GM21515 (cell line): ENCODE data around the gene OR11A1.

Experiments used
- ATAC-seq: cut with Tn5 transposase; IDR thresholded peaks from one replicate; pipeline ENCODE4 v1.9.1; 2021; ENCODE audit not compliant: unreplicated experiment

Gene OR11A1

DNA sequence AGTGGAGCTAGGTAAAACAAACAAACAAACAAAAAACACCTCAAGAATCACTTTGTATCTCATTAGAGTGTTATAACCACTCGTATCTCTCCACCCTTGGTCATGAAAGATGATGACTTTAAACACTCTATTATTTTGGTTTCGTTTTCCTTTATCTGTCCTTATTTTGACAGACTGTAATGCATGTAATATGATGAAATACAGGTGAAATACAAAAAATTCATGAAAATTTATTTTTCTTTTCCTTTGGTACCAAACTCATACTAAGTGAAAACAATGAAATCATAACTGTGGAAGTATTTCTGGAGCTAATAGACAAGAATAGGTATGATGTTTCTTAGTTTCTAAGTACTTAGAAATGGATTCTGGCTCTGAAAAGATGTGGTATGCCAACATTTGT is 57.3 kb downstream of the OR11A1 start:
- ATAC-seq = no peak

DNA sequence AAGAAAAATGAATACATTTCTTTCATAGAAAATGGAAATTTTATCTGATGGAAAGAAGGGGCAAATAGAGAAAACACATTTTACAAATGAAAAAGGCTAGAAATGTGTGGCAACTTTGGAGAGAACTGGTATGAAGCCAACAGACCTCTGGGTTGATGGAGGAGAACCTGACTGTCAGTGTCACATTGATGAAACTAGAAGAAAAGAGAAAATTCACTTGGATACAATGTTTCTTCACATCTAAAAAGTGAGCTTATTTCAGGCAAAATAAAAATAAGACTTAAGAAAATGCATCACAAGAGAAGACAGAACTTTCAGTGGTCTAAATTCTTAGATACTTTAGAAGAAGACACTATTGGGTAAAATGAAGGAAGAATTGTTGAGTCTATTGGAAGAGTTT is 61.5 kb downstream of the OR11A1 start, which contains the start of gene OR12D2:
Gene OR12D2, plus strand, starts transcription at position 301 of the 400 bp plus-strand sequence. CDS start 1,069 bp downstream, outside the sequence.
- no peak for ATAC-seq

DNA sequence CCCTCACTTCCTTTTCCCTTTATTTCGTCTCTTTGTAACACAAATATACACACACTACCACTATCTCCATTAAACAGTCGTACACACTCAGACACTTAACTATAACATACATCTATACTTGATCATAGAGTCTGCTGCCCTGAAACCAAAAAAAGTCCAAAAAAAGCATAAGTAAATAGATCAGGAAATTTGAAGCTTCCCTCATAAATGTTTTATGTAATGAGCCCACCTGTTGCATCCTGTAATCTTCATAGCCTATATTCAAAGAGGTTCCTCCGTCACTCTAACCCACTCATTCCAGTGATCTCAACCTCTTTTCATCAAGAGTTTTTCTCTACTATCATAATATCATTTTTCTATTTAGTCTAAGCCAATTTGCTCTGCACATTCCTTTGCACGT is 68.3 kb downstream of the OR11A1 start:
- no peak for ATAC-seq

DNA sequence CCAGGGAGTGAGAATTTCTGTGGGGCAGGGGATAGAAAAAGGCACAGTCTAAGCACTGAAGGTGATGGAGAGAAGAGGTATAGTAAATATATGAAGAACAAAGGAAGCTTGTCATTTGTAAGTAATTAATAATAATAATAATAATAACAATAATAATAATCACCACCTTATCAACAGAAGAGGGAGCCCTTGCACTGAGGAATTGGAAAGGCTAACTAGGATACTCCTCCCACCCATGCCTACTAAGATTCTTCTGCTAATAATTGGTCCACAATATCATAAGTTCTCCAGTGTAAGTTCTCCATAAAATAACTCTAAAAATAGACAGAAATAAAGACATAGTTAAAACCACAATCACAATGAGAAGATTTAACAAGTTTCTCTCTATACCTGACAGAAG is 80.9 kb downstream of the OR11A1 start:
- ATAC-seq = no peak
